ENCODE data around the gene TMEM161B.
A peak's percentile ranks its signal among the peaks of the same experiment; 100 is the strongest.
"Not testable (repeated sequence)": the region's sequence is repeated elsewhere in the genome, so short reads cannot be mapped to it uniquely, and the experiment has no call there.

The TMEM161B gene

DNA sequence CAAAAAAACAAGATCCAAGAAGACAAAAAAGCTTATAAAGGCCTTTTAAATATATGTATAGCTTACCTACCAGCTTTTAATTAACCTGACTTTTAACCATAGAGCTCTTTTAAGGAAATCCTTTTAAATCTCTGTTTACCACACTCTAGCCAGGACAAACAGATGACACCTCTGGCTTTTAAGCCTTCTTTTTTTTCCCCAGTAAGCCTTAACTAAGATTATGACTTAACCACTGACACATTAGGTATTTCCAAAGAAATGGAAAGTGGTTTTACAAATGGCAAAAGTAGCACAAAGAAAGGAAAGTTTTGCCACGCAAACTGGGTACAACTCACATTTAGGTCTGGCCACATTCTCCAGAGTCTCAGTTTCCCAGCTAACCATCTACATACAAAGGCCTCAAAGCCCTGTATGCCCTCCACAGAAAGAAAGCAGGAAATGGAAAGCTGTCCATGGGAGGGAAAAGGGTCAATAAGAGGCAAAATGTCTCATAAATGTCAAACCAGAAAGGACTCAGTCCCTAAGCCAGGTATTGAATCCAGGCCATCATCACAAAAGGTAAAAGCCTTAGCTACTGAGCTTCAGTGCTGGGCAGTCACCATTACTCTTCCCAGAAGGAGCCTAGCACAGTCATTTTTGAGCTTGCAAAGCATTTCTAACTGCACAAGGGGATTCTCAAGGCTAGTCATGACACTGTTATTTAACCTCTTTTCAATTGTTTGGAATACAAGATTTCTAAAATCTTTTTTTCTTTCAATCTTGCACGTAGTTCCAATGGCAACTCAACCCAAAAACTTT, 19.7 kb downstream of the TMEM161B start:
- DNase-seq: no peak

DNA sequence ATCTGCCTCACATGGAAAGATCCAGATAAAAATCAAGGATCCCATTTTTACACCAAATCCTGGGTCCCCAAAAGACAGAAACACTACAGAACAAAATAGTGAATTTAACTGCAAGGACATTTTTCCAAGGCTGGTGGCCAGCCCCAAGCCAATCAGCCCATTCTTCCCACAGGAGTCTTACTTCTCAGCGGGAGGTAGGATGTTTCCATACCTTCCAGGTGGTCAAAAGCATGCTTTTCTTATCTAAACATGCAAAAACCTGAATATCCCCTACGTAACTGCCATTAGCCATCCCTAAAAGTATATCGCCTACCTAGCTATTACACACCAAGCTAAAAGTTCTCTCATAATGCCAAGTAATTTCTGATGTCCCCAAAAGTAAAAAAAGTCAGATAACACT, 20.6 kb downstream of the TMEM161B start:
- DNase-seq: no peak

DNA sequence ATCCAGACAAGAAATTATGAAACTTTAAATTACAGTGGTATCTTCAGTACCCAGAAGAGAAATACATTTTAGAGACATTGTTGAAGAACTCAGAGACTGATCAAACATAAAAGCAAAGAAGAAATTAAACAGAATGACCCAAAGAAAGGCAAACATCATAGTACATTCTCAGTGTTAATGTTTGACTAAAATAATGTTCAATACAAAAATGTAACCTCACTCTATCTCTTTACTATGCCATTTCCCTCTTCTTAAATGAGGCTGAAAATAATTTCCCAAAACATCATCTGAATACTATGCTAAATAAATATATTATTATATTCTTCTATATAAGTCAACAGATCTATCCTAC, 22.8 kb downstream of the TMEM161B start:
- DNase-seq: no peak

DNA sequence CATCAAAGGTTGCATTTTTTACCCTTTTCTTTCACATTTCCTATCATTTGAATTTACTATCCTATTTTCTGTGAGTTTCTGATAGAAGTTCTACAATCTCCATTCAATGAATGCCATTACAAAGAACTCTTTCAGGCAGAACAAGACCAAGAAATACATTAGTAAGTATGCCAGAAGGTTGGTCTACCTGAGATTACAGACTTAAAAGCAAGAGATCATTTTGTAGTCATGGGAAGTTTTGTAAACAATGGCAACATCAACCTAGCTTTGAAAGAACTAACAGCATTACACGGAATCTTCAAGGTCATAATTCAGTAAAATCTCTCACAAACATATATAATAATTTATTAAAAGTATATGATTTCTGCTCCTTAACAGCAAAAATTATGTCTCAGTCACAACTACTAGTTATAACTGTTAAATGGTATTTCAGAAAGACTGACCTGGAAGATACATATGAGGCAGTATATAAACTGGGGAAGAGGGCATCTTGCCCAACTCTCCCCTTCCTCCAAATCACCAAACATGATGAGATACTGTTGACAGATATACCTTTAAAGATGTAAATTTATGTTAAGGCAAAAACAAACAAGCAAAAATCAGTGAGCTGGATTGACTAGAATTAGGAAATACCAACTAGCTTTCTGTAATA, 23.3 kb downstream of the TMEM161B start:
- DNase-seq: no peak

DNA sequence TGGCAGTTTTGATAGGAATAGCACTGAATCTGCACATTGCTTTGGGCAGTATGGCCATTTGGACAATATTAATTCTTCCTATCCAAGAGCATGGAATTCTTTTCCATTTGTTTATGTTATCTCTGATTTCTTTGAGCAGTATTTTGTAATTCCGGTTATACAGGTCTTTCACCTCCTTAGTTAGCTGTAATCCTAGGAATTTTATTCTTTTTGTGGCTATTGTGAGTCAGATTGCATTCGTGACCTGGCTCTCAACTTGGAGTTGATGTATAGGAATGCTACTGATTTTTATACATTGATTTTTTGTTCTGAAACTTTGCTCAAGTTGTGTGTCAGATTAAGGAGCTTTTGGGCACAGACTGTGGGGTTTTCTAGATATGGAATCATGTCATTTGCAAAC, 24.0 kb downstream of the TMEM161B start:
- no peak for DNase-seq

DNA sequence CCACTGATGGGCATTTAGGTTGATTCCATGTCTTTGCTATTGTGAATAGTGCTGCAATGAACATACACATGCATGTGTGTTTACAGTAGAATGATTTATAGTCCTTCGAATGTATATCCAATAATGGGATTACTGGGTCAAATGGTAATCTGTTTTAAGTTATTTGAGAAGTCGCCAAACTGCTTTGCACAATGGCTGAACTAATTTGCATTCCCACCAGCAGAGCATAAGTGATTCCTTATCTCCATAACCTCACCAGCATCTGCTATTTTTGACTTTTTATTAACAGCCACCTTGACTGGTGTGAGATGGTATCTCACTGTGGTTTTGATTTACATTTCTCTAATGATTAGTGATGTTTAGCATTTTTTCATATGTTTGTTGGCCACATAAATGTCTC, 25.2 kb downstream of the TMEM161B start:
- not testable (repeated sequence) for DNase-seq

DNA sequence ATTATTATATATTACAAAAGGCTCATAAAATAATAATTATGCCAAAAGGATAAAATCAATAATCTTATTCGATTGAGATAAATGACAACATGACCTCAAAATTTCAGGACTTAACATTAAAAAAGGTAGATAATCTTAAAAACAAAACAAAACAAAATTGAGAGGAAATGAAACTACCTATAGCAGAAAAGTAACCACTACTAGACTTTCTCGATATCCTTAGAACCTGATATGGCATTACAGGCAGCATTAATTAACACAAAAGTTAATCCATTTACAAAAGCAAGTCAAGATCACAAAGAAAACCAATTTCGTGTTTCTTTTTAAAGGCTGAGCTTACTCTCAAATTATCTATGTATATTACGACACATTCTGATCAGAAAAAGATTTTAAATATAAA, 29.9 kb downstream of the TMEM161B start:
- DNase-seq: no peak

DNA sequence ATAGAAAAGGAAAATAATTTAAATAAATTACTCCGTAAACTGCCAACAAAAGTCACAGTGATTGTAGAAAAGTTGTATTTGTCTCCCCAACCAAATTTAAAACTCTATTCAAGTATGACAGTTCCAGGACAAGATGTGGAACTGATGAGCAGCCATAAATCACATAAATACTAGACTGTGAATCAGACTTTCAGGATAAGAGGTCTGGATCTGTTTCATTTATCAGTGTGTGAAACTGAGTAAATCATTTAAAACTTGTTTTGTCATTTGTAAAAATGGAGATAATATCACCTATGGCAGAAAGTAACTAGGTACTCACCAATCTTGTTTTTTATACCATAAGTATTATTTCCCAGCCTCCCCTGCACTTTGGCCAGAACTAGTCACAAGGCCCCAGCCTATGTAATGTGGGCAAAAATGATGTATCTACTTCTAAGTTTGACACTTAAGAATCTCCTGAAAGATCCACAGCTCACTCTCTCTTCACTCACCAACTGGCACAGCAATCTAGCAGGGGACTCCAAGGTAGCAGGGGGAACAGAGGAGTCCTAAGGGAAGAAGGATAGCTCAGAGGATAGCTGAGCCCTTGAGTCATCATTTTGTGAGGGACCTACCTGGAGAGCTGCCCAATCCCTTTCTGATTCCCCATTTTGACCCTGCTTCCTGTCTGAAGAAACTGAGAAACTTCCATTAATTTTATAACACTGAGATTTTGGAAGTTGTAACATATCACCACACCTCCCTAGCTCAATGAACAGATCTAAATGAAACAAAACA, 31.6 kb downstream of the TMEM161B start:
- no peak for DNase-seq

DNA sequence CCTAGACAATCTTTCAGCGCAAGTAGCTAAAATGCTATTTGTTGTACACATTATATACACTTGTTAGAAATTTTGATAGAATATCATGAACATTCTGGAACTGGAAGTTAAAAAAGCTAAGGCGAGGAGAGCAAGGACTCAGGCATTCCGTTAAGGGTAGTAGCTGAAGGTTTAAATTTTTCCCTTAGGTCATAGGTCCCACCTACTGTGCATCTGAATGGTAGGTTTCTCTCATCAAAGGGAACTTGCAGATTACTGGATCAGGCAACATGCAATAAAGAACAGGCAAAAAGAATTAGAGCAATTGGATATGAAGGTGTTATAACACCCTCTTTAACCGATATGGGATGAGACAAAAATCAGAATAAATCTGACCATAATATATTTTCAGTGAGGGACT, 32.8 kb downstream of the TMEM161B start:
- no peak for DNase-seq

DNA sequence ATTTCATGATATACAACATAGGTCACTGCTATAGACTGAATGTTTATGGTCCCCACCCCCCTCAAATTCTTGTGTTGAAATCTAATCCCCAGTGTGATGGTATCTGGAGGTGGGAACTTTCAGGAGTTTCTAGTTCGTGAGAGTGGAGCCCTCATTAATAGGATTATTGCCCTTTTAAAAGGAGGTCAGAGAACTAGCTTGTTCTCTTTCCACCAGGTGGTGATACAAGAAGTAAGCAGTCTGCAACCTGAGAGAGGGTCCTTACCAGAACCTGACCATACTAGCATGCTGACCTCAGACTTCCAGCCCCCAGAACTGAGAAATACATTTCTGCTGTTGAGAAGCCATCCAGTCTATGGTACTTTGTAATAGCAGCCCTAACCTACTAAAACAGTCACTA, 33.3 kb downstream of the TMEM161B start:
- no peak for DNase-seq

DNA sequence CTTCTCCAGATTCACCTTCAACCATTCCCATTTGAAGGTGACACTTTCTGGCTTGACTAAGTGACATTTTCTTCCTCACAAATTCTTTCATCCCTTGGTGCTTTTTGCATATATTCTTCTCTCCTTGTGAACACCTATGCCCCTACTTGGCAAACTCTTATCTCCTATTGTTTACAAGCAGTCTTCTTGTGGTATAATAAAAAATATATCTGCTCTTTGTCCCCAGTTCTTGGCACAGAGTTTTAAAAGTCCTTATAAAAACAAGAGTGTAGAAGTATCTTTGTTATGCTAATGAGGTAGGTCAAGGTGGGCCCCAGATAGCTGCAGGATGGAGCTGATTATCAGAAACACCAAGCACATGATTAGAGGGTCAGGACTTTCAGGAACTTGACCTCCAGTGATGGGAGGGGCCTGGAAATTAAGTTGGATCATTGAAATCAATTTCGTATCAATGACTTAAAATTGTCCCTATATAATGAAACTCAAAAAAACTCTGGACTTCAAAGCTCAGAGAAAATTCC, 38.0 kb downstream of the TMEM161B start:
- DNase-seq: no peak

DNA sequence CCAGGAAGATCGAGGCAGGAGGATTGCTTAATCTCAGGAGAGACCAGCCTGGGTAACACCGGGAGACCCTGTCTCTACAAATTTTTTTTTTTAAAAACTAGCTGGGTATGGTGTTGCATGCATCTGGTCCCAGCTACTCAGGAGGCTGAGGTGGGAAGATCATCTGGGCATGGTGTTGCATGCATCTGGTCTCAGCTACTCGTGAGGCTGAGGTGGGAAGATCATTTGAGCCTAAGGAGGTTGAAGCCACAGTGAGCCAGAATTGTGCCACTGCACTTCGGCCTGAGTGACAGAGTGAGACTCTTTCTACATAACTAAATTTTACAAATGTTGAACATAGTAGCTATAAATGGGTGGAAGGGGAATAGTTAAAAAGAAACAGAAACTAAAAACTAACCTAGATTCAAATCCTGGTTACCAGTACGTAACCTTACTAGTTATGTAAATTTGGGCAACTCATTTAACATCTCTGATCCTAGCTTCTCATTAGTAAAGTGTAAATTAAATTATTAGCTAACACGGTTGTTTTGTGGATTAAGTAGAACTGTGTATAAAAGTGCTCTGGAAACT, 41.7 kb downstream of the TMEM161B start:
- DNase-seq: no peak

DNA sequence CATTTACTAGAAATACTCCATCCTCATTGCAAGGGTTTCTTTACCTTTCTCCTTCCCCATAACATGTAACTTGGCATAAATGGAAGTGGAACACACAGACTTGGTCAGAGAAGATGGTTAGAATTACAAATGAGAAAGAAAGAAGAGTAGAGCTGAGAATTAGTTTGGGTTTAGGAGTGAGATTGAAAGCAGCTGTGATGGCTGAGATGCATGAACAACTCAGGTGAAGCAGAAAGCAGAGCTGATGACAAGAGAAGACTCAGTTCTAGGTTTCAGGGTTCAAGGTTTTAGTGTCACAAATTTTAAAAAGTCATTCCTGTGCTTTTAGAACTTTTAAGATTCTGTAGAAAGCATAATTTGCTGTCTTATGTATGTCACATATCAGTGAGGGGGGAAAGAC, 54.0 kb downstream of the TMEM161B start:
- no peak for DNase-seq

DNA sequence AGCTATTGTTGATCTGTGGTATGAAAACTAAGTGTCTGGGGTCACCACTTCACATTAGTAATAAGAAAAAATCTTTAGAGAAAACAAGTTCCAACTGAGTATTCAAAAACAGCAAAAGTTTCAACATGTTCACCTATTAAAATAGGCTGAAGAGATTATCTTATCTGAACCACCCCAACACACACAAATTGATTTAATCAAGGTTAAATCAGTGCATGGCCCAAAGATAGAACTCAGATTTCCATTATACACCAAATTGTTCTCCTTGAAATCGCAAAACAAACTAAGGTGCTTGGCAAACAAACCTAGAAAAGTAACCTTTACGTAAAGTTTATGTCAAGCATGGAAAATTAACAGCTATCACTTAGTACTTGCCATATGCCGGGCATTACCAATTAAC, 61.1 kb downstream of the TMEM161B start:
- no peak for DNase-seq

DNA sequence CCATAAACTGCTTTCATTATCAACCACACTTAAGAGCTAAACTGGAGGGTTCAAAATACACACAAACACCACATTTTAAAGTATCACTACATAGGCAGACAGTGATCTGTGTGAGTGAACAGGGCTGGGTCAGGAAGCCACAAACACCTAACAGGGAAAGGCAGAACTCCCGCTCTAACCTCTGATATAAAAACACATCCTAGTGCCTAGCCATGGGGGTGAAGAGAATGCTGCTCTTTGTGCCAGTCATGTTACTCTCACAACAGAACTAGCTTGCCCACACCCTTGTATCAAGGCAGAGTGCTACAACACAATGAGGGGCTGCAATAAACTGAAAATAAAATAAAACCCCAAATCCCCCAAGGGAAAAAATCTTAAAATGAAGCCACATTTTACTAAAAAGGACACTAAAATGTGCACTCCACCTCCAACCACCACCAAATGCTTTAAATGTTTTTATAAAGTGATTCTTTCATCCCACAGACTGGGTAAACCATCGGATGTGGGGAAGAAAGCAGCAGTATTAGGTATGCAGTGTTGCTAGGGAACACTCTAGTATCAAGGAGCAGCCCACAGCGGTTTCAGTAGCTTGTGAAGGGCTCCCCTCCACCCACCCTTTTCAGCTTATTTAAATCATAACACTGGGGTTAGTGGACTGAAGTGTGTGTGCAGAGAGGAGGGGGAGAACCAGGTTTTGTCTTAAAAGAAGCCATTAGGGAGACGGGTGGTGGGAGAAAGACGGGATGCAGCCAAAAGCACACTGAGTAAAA, 64.5 kb downstream of the TMEM161B start:
- peak in 1 of 2 experiments; percentile 17 for DNase-seq

DNA sequence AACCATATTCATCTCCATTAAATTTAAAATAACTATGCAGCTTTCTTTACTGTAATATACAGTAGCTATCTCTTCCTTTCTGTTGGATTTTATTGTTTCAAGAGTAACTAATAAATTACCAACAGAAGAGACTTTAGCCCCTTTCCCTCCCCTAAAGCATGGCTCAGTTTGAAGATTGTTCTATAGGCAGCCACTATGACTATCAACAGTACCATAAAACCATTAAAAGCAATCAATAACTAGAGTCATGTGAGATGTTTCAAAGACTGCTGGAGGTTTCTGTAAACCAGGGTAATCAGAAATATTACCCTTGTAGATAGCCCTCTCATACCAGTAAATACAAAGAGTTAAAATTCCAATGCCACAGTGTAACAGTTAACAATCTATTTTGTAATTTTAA, 73.0 kb downstream of the TMEM161B start:
- DNase-seq: no peak

DNA sequence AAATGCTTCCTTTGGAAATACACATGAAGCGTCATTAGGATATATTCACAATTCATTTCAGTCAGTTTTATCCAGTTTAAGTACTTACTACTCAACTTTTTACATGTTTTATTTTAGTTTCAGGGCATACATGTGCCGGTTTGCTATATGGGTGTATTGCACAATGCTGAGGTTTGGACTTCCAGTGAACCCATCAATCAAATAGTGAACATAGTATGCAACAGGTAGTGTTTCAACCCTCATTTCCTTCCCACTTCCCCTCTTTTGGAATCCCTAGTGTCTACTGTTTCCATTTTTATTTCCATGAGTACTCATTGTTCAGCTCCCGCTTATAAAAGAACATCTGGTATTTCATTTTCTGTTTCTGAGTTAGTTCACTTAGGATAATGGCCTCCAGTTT, 74.7 kb downstream of the TMEM161B start:
- no peak for DNase-seq

DNA sequence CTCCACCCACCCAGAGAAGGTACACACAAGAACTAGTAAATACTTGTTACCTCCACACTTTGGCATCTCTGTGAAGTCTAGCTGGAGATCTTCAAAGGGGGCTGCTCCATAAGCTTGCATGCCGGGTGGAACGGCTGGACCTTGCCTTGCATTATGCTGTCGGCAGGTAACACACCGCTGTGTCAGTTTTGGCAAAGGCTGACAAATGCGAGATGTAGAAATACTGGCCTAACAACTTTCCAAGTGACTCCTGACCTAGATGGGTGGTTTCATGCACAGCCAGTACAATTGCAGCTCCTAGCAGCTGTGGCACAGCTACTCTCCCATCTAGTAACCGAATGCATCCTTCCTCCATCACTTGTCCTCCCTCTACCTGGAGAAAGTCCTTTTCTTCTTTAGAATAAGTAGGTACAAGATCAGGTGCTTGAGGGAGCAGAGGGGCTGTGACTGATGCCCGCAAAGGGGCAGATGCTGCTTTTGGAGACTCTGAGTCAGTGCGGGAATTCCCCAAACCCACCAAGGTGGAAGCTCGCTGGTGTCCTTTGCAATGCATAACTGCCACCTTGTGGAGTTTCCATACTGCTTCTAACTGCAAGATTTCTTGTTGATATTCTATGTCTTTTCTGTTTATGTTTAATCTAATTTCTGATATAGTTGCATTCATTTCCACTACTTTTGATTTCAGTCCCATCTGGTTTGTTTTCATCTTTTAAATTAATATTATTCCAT, 78.4 kb downstream of the TMEM161B start:
- DNase-seq: peak; percentile 12 to 45

DNA sequence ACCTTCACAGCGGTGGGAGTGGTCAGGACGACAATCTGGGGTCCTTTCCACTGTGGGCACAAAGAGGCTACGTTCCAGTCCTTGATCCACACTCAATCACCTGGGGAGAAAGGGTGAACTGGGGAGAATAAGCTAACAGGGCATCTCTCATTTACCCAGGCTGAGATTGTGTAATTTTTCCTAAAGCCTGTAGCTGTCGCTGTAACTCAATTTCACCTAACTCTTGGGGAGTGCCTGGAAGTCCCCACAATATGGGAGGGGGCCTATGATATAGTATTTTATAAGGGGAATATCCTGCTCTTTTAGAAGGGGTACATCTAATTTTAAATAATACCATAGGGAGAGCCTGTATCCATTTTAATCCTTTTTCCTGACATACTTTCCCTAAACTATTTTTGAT, 79.2 kb downstream of the TMEM161B start:
- DNase-seq: not testable (repeated sequence)

DNA sequence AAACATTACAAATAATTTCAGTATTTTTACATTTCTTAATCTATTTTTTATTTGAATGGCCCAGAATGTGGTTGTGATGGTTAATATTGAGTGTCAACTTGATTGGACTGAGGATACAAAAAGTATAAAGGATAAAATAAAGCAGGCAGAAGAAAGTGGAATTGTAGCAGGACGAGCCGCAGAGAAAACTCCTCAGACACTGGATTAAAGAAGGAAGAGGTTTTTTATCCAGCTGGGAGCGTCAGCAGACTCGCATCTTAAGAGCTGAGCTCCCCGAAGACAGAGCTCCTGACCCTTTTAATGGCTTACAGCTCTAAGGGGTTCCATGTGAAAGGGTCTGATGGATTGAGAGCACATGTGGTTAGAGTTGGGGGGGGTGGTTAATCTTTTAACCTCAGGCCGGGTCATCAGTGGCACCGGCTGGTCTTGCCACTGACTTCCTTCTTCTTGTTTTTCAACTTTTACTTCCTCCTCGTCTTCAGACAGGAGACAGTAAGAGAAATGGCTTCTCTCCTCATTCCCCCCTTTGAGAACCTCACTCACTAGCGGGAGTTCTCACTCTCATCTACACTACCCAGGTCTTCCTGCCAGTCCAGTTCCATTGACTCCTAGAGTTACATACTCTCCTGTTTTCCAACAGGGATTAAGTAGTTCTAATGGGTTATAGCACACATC, 80.0 kb downstream of the TMEM161B start:
- no peak for DNase-seq

DNA sequence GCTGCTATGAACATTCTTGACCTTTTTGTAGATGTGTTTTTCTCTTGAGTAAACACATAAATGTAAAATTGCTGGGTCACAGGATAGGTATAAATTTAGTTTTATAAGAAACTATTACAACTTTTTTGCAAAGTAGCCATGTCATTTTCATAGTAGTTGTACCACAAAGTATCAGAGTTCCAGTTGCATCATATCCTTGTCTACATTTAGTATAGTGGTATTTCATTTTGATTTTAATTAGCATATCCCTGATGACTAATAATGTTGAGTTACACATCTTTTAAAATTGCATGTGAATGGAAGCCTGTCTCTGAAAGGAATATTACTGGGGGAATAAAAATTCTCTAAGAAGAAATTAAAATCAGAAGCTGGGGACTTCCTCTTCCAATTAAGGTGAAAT, 85.4 kb downstream of the TMEM161B start:
- DNase-seq: no peak
